Stimulated activated CD8-positive, alpha-beta memory T cell treated with anti-CD3 and anti-CD28 coated beads, Interleukin-4, amount 100 ng/mL, for 4 hours (primary cell): Measurements from ENCODE around the gene NUP210.

Experiments used
- DNase-seq, 2 donors: peaks; one replicate each; pipeline ENCODE4 v3.0.0-alpha.2; 2020; ENCODE audit warnings: low read depth in 2 of 2, low spot score in 1 of 2

Gene NUP210

GRCh38 chr3:13296662-13297061, 123.5 kb downstream of the NUP210 start:
- no peak for DNase-seq

GRCh38 chr3:13294442-13295351, 125.4 kb downstream of the NUP210 start:
- no peak for DNase-seq

GRCh38 chr3:13292375-13292774, 127.7 kb downstream of the NUP210 start:
- DNase-seq = no peak

- no peak for DNase-seq
Measured at GRCh38 chr3:13290941-13291340, 129.2 kb downstream of the NUP210 start.

GRCh38 chr3:13289771-13290285, 130.3 kb downstream of the NUP210 start:
- no peak for DNase-seq

- DNase-seq = no peak
Measured at GRCh38 chr3:13288732-13289718, 131.1 kb downstream of the NUP210 start.

- DNase-seq = no peak
Measured at GRCh38 chr3:13287833-13288232, 132.3 kb downstream of the NUP210 start.

GRCh38 chr3:13286873-13287272, 133.2 kb downstream of the NUP210 start:
- DNase-seq = no peak

- DNase-seq = no peak
Measured at GRCh38 chr3:13285007-13285567, 135.0 kb downstream of the NUP210 start.

- no peak for DNase-seq
Measured at GRCh38 chr3:13283877-13284264, 136.3 kb downstream of the NUP210 start.

- no peak for DNase-seq
Measured at GRCh38 chr3:13282986-13283876, 136.9 kb downstream of the NUP210 start.

GRCh38 chr3:13282358-13282985, 137.7 kb downstream of the NUP210 start:
- DNase-seq = no peak

- DNase-seq = no peak
Measured at GRCh38 chr3:13281507-13282357, 138.4 kb downstream of the NUP210 start.

- no peak for DNase-seq
Measured at GRCh38 chr3:13280811-13281506, 139.2 kb downstream of the NUP210 start.

- no peak for DNase-seq
Measured at GRCh38 chr3:13280122-13280790, 139.9 kb downstream of the NUP210 start.

GRCh38 chr3:13279532-13279910, 140.6 kb downstream of the NUP210 start:
- no peak for DNase-seq

GRCh38 chr3:13278783-13279531, 141.2 kb downstream of the NUP210 start:
- no peak for DNase-seq
